Activated CD8-positive, alpha-beta memory T cell treated with anti-CD3 and anti-CD28 coated beads for 4 hours (primary cell): Measurements from ENCODE around the gene TMEM108.

Experiments
- DNase-seq, 2 donors: peaks; one replicate each; pipeline ENCODE4 v3.0.0-alpha.2; 2020; ENCODE audit warnings: low read depth in 2 of 2

The TMEM108 gene

GRCh38 chr3:133384331-133385027, 346.3 kb downstream of the TMEM108 start:
- DNase-seq = no peak

- no peak for DNase-seq
Measured at GRCh38 chr3:133386876-133387275, 348.7 kb downstream of the TMEM108 start.

GRCh38 chr3:133387341-133387740, 349.1 kb downstream of the TMEM108 start:
- DNase-seq = no peak

- no peak for DNase-seq
Measured at GRCh38 chr3:133388696-133389395, 350.7 kb downstream of the TMEM108 start.

GRCh38 chr3:133390715-133391114, 352.5 kb downstream of the TMEM108 start:
- no peak for DNase-seq

- DNase-seq = no peak
Measured at GRCh38 chr3:133393204-133393603, 355.0 kb downstream of the TMEM108 start.

- no peak for DNase-seq
Measured at GRCh38 chr3:133393691-133394474, 355.7 kb downstream of the TMEM108 start.

- DNase-seq = no peak
Measured at GRCh38 chr3:133394561-133395311, 356.5 kb downstream of the TMEM108 start.

GRCh38 chr3:133396906-133397305, 358.7 kb downstream of the TMEM108 start:
- DNase-seq = no peak

GRCh38 chr3:133400006-133400515, 361.9 kb downstream of the TMEM108 start, which contains the start of gene BFSP2:
Gene BFSP2 (plus strand): TSS chr3:133400056. CDS start chr3:133400084, 28 bp downstream.
- DNase-seq = no peak

GRCh38 chr3:133401374-133402135, 363.4 kb downstream of the TMEM108 start:
- no peak for DNase-seq

- DNase-seq = no peak
Measured at GRCh38 chr3:133404920-133405319, 366.7 kb downstream of the TMEM108 start.

GRCh38 chr3:133408366-133408765, 370.2 kb downstream of the TMEM108 start:
- DNase-seq = no peak

GRCh38 chr3:133408961-133409360, 370.8 kb downstream of the TMEM108 start:
- DNase-seq = no peak

- DNase-seq = no peak
Measured at GRCh38 chr3:133410191-133410892, 372.2 kb downstream of the TMEM108 start.

GRCh38 chr3:133412183-133413132, 374.3 kb downstream of the TMEM108 start:
- no peak for DNase-seq

- DNase-seq = no peak
Measured at GRCh38 chr3:133413161-133414020, 375.2 kb downstream of the TMEM108 start.

GRCh38 chr3:133414021-133414392, 375.8 kb downstream of the TMEM108 start:
- no peak for DNase-seq
